WTC11 (cell line): ENCODE measurements around the gene PNCK. TPM values are rescaled to one million over a fixed set of nuclear protein-coding genes. Genes with fewer than 3 reads are reported as not detected.

Experiments used
- ATAC-seq: fragments of 200-7000 bp; cut with Tn5 transposase; 2 replicates; pipeline ENCODE4 v1.10.0; 2021; ENCODE audit warnings: mild to moderate bottlenecking, moderate library complexity
- CTCF ChIA-PET: fragments of 300-600 bp; sonication (Branson Sonifier 250); formaldehyde crosslinking; loops from one replicate; lab custom pipeline; 2021; ENCODE audit warnings: antibody characterized with exemption; lab: Charles Lee
- POLR2A ChIA-PET: fragments of 350-600 bp; sonication (Branson Sonifier 250); formaldehyde crosslinking; loops from one replicate; lab custom pipeline; 2021; ENCODE audit warnings: antibody characterized with exemption; lab: Charles Lee
- DNase-seq: peaks from one replicate; pipeline ENCODE4 v3.0.0; 2021; ENCODE audit warnings: low spot score
- H3K27ac Mint-ChIP-seq: 2 replicates; pipeline ENCODE4 v1.8.0; 2021; ENCODE audit warnings: mixed read lengths
- H3K27me3 Mint-ChIP-seq: 2 replicates; pipeline ENCODE4 v1.8.0; 2021; ENCODE audit warnings: low read depth, mild to moderate bottlenecking, moderate library complexity, mixed read lengths
- H3K36me3 Mint-ChIP-seq: 2 replicates; pipeline ENCODE4 v1.8.0; 2021; ENCODE audit warnings: mixed read lengths
- H3K4me1 Mint-ChIP-seq: 2 replicates; pipeline ENCODE4 v1.8.0; 2022; ENCODE audit warnings: mixed read lengths
- H3K4me3 Mint-ChIP-seq: 2 replicates; pipeline ENCODE4 v1.8.0; 2021; ENCODE audit warnings: mild to moderate bottlenecking, moderate library complexity, mixed read lengths
- H3K9me3 Mint-ChIP-seq: 2 replicates; pipeline ENCODE4 v1.8.0; 2021; ENCODE audit warnings: mixed read lengths
- FOXJ3 ChIP-seq: sonication (generic); formaldehyde crosslinking; IDR thresholded peaks from 2 replicates; pipeline ENCODE4 v1.9.0; 2021; ENCODE audit warnings: missing genetic modification reagents, mild to moderate bottlenecking, borderline replicate concordance
- NFE2L1 ChIP-seq: sonication (generic); formaldehyde crosslinking; IDR thresholded peaks from 2 replicates; pipeline ENCODE4 v1.8.1; 2023; ENCODE audit warnings: missing genetic modification reagents
- RELA ChIP-seq: sonication (generic); formaldehyde crosslinking; IDR thresholded peaks from 2 replicates; pipeline ENCODE4 v1.8.1; 2022; ENCODE audit warnings: missing genetic modification reagents, mild to moderate bottlenecking, borderline replicate concordance
- SMAD3 ChIP-seq: sonication (generic); formaldehyde crosslinking; IDR thresholded peaks from 2 replicates; pipeline ENCODE4 v1.8.0; 2022; ENCODE audit warnings: missing genetic modification reagents, mild to moderate bottlenecking, borderline replicate concordance
- SOX15 ChIP-seq: fragments of 250-450 bp; sonication (Bioruptor Pico); IDR thresholded peaks from 2 replicates; pipeline ENCODE4 v1.9.0; 2021; ENCODE audit warnings: mild to moderate bottlenecking
- SP1 ChIP-seq: sonication (generic); formaldehyde crosslinking; conservative IDR thresholded peaks from 2 replicates; pipeline ENCODE4 v1.8.1; 2022; ENCODE audit warnings: missing genetic modification reagents
- TP53 ChIP-seq: sonication (generic); formaldehyde crosslinking; IDR thresholded peaks from 2 replicates; pipeline ENCODE4 v1.8.1; 2023; ENCODE audit warnings: mild to moderate bottlenecking, missing genetic modification reagents
- ZNF219 ChIP-seq: sonication (generic); formaldehyde crosslinking; IDR thresholded peaks from 2 replicates; pipeline ENCODE4 v1.8.0; 2023; ENCODE audit warnings: missing genetic modification reagents, mild to moderate bottlenecking, borderline replicate concordance
- total RNA-seq: library from RNA; stranded (reverse); gene quantifications from 3 replicates; pipeline ENCODE4 v1.2.3, GENCODE V29; 2021
- TF ChIP-seq, protein P1 (sequence below): sonication (generic); formaldehyde crosslinking; IDR thresholded peaks from 2 replicates; pipeline ENCODE4 v1.8.1; 2023; ENCODE audit warnings: mild to moderate bottlenecking, missing genetic modification reagents, moderate library complexity
- TF ChIP-seq, protein P2 (sequence below): sonication (generic); formaldehyde crosslinking; IDR thresholded peaks from 2 replicates; pipeline ENCODE4 v1.8.0; 2022; ENCODE audit warnings: mild to moderate bottlenecking, missing genetic modification reagents
- TF ChIP-seq, protein P3 (sequence below): sonication (generic); formaldehyde crosslinking; IDR thresholded peaks from 2 replicates; pipeline ENCODE4 v1.8.0; 2022; ENCODE audit warnings: missing genetic modification reagents
- TF ChIP-seq, protein P4 (sequence below): sonication (generic); formaldehyde crosslinking; IDR thresholded peaks from 2 replicates; pipeline ENCODE4 v1.8.0; 2023; ENCODE audit warnings: missing genetic modification reagents, mild to moderate bottlenecking, borderline replicate concordance
- TF ChIP-seq, protein P5 (sequence below): fragments of 250-450 bp; sonication (Bioruptor Pico); IDR thresholded peaks from 2 replicates; pipeline ENCODE4 v1.9.0; 2021; ENCODE audit warnings: mild to moderate bottlenecking, borderline replicate concordance
- TF ChIP-seq, protein P6 (sequence below): sonication (generic); formaldehyde crosslinking; IDR thresholded peaks from 2 replicates; pipeline ENCODE4 v1.8.1; 2022; ENCODE audit warnings: missing genetic modification reagents, borderline replicate concordance

The PNCK gene
- total RNA-seq, 1 experiment from 2014 or later, result 8.6 TPM

DNA sequence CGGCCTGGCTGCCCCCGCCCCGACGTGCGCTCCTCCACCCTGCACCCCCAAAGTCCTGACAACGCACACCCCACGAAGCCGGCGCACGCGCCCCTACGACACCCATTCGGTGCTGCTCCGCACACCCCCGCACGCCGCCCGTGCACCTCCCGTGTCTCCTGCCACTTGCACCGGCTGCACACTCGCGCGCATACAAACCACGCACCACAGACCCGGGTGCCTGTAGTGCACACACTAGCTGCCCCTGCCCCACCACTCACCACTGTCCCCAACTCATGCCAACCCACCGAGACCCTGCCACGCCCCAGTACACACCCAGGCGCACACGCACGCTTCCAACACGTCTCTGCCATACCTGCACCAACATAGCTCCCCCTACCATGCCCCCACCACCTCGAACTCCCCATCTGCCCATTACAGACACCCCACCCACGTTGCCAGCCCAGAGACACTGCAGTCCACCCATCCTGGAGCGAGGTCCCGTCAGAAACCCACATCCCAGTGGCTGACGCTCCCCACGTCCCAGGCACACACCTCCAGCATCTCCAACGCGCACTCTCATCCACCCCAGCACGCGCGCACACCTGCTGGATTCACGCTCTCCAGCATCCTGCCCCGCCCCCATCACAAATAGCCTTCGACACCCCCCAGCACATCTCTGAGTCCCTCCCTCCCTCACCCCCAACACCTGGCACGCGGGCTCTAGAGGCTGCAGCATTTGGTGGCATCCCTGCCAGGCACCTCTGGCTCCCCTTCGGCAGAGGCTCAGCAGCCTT lies 30.8 kb downstream of the PNCK start:
- POLR2A ChIA-PET, result no interaction called here

More for the DNA sequence above, 30.8 kb downstream of the PNCK start:
- H3K27me3 Mint-ChIP-seq, result peaks cover 66% of the 10 kb centered on the region
- no peak overlapping the region for H3K27ac Mint-ChIP-seq
- peak overlapping the region; percentile 63 for H3K4me3 Mint-ChIP-seq
- peaks cover 10% of the 10 kb centered on the region for H3K4me1 Mint-ChIP-seq
- CTCF ChIA-PET, result interaction anchor here (0.8 to 10.6 kb wide), 9 partner anchors 12 to 172 kb away, joined by 3 to 153 read pairs (median 19); partner anchors contain the start of gene HAUS7
- TF ChIP-seq SOX15, result no peak
- TF ChIP-seq, protein P1, sequence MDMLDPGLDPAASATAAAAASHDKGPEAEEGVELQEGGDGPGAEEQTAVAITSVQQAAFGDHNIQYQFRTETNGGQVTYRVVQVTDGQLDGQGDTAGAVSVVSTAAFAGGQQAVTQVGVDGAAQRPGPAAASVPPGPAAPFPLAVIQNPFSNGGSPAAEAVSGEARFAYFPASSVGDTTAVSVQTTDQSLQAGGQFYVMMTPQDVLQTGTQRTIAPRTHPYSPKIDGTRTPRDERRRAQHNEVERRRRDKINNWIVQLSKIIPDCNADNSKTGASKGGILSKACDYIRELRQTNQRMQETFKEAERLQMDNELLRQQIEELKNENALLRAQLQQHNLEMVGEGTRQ (CRISPR knock-in tag), result no peak
- TF ChIP-seq, protein P2, sequence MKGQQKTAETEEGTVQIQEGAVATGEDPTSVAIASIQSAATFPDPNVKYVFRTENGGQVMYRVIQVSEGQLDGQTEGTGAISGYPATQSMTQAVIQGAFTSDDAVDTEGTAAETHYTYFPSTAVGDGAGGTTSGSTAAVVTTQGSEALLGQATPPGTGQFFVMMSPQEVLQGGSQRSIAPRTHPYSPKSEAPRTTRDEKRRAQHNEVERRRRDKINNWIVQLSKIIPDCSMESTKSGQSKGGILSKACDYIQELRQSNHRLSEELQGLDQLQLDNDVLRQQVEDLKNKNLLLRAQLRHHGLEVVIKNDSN, result no peak
- no peak for TF ChIP-seq FOXJ3 (CRISPR knock-in tag)
- no peak for TF ChIP-seq RELA (CRISPR knock-in tag)
- no peak for TF ChIP-seq SMAD3 (CRISPR knock-in tag)
- TF ChIP-seq ZNF219 (CRISPR knock-in tag), result no peak
- TF ChIP-seq, protein P3, sequence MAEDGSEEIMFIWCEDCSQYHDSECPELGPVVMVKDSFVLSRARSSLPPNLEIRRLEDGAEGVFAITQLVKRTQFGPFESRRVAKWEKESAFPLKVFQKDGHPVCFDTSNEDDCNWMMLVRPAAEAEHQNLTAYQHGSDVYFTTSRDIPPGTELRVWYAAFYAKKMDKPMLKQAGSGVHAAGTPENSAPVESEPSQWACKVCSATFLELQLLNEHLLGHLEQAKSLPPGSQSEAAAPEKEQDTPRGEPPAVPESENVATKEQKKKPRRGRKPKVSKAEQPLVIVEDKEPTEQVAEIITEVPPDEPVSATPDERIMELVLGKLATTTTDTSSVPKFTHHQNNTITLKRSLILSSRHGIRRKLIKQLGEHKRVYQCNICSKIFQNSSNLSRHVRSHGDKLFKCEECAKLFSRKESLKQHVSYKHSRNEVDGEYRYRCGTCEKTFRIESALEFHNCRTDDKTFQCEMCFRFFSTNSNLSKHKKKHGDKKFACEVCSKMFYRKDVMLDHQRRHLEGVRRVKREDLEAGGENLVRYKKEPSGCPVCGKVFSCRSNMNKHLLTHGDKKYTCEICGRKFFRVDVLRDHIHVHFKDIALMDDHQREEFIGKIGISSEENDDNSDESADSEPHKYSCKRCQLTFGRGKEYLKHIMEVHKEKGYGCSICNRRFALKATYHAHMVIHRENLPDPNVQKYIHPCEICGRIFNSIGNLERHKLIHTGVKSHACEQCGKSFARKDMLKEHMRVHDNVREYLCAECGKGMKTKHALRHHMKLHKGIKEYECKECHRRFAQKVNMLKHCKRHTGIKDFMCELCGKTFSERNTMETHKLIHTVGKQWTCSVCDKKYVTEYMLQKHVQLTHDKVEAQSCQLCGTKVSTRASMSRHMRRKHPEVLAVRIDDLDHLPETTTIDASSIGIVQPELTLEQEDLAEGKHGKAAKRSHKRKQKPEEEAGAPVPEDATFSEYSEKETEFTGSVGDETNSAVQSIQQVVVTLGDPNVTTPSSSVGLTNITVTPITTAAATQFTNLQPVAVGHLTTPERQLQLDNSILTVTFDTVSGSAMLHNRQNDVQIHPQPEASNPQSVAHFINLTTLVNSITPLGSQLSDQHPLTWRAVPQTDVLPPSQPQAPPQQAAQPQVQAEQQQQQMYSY (CRISPR knock-in tag), result no peak
- TF ChIP-seq, protein P4, sequence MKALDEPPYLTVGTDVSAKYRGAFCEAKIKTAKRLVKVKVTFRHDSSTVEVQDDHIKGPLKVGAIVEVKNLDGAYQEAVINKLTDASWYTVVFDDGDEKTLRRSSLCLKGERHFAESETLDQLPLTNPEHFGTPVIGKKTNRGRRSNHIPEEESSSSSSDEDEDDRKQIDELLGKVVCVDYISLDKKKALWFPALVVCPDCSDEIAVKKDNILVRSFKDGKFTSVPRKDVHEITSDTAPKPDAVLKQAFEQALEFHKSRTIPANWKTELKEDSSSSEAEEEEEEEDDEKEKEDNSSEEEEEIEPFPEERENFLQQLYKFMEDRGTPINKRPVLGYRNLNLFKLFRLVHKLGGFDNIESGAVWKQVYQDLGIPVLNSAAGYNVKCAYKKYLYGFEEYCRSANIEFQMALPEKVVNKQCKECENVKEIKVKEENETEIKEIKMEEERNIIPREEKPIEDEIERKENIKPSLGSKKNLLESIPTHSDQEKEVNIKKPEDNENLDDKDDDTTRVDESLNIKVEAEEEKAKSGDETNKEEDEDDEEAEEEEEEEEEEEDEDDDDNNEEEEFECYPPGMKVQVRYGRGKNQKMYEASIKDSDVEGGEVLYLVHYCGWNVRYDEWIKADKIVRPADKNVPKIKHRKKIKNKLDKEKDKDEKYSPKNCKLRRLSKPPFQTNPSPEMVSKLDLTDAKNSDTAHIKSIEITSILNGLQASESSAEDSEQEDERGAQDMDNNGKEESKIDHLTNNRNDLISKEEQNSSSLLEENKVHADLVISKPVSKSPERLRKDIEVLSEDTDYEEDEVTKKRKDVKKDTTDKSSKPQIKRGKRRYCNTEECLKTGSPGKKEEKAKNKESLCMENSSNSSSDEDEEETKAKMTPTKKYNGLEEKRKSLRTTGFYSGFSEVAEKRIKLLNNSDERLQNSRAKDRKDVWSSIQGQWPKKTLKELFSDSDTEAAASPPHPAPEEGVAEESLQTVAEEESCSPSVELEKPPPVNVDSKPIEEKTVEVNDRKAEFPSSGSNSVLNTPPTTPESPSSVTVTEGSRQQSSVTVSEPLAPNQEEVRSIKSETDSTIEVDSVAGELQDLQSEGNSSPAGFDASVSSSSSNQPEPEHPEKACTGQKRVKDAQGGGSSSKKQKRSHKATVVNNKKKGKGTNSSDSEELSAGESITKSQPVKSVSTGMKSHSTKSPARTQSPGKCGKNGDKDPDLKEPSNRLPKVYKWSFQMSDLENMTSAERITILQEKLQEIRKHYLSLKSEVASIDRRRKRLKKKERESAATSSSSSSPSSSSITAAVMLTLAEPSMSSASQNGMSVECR (CRISPR knock-in tag), result no peak
- TF ChIP-seq, protein P5, sequence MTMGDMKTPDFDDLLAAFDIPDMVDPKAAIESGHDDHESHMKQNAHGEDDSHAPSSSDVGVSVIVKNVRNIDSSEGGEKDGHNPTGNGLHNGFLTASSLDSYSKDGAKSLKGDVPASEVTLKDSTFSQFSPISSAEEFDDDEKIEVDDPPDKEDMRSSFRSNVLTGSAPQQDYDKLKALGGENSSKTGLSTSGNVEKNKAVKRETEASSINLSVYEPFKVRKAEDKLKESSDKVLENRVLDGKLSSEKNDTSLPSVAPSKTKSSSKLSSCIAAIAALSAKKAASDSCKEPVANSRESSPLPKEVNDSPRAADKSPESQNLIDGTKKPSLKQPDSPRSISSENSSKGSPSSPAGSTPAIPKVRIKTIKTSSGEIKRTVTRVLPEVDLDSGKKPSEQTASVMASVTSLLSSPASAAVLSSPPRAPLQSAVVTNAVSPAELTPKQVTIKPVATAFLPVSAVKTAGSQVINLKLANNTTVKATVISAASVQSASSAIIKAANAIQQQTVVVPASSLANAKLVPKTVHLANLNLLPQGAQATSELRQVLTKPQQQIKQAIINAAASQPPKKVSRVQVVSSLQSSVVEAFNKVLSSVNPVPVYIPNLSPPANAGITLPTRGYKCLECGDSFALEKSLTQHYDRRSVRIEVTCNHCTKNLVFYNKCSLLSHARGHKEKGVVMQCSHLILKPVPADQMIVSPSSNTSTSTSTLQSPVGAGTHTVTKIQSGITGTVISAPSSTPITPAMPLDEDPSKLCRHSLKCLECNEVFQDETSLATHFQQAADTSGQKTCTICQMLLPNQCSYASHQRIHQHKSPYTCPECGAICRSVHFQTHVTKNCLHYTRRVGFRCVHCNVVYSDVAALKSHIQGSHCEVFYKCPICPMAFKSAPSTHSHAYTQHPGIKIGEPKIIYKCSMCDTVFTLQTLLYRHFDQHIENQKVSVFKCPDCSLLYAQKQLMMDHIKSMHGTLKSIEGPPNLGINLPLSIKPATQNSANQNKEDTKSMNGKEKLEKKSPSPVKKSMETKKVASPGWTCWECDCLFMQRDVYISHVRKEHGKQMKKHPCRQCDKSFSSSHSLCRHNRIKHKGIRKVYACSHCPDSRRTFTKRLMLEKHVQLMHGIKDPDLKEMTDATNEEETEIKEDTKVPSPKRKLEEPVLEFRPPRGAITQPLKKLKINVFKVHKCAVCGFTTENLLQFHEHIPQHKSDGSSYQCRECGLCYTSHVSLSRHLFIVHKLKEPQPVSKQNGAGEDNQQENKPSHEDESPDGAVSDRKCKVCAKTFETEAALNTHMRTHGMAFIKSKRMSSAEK, result no peak
- TF ChIP-seq SP1 (CRISPR knock-in tag), result no peak
- TF ChIP-seq NFE2L1, result no peak
- TF ChIP-seq, protein P6, sequence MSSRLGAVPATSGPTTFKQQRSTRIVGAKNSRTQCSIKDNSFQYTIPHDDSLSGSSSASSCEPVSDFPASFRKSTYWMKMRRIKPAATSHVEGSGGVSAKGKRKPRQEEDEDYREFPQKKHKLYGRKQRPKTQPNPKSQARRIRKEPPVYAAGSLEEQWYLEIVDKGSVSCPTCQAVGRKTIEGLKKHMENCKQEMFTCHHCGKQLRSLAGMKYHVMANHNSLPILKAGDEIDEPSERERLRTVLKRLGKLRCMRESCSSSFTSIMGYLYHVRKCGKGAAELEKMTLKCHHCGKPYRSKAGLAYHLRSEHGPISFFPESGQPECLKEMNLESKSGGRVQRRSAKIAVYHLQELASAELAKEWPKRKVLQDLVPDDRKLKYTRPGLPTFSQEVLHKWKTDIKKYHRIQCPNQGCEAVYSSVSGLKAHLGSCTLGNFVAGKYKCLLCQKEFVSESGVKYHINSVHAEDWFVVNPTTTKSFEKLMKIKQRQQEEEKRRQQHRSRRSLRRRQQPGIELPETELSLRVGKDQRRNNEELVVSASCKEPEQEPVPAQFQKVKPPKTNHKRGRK (CRISPR knock-in tag), result no peak
- no peak for TF ChIP-seq TP53 (CRISPR knock-in tag)
- H3K9me3 Mint-ChIP-seq, result no peaks in the 10 kb centered on the region
- ATAC-seq (no peak), DNase-seq (no peak)
- no peaks in the 10 kb centered on the region for H3K36me3 Mint-ChIP-seq
